ENCODE results near the gene GDE1. TPM values are rescaled to one million over a fixed set of nuclear protein-coding genes. Genes with fewer than 3 reads are reported as not detected.

GDE1 gene
- total and polyA plus RNA-seq, 2 donors (not counting 1 experiment from before 2014, with no cell fraction given): 74.3 to 91.3 TPM

DNA sequence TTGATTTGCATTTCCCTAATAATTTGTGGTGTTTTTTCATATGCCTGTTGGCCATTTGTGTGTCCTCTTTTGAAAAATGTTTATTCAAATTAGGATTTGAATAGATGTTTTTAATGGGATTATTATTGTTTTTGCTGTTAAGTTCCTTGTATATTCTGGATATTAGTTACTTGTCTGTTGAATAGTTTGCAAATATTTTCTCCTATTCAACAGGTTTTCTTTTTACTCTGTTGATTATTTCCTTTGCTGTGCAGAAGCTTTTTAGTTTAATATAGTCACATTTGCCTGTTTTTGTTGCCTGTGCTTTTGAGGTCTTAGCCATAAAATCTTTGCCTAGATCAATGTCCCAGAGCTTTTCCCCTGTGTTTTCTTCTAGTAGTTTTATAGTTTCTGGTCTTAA is 9.6 kb downstream of the GDE1 start:
- no peaks in the 10 kb centered on the region for H4K20me1 ChIP-seq (ENCODE audit: control insufficient read depth, extremely low read depth, insufficient read depth, low read length)
- no peaks in the 10 kb centered on the region for H3K79me2 ChIP-seq (ENCODE audit: control insufficient read depth, insufficient read depth, low read length)
- TF ChIP-seq, protein P1, sequence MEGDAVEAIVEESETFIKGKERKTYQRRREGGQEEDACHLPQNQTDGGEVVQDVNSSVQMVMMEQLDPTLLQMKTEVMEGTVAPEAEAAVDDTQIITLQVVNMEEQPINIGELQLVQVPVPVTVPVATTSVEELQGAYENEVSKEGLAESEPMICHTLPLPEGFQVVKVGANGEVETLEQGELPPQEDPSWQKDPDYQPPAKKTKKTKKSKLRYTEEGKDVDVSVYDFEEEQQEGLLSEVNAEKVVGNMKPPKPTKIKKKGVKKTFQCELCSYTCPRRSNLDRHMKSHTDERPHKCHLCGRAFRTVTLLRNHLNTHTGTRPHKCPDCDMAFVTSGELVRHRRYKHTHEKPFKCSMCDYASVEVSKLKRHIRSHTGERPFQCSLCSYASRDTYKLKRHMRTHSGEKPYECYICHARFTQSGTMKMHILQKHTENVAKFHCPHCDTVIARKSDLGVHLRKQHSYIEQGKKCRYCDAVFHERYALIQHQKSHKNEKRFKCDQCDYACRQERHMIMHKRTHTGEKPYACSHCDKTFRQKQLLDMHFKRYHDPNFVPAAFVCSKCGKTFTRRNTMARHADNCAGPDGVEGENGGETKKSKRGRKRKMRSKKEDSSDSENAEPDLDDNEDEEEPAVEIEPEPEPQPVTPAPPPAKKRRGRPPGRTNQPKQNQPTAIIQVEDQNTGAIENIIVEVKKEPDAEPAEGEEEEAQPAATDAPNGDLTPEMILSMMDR (conservative IDR thresholded peaks at IDR 0.05 in 1 of 2, IDR thresholded peaks at IDR 0.05 in 1 of 2; ENCODE audit: low read depth in 1 of 2, low read length in 2 of 2): no peak
- TF ChIP-seq EZH2 (IDR thresholded peaks at IDR 0.05; ENCODE audit: low read length, missing control alignments): no peak
- H3K27ac ChIP-seq (ENCODE audit: insufficient read depth, low read length): no peak overlapping the region
- no peaks in the 10 kb centered on the region for H3K36me3 ChIP-seq (ENCODE audit: control insufficient read depth, insufficient read depth, low read length)
- no peak overlapping the region for H3K9ac ChIP-seq (ENCODE audit: insufficient read depth, low read length)
- no peak for DNase-seq (ENCODE audit: low read depth in 2 of 2)
- no peaks in the 10 kb centered on the region for H3K27me3 ChIP-seq (ENCODE audit: control insufficient read depth, insufficient read depth, low read length)
- no peaks in the 10 kb centered on the region for H3K9me3 ChIP-seq (ENCODE audit: control insufficient read depth, insufficient read depth, low read depth, low read length)
- H2AFZ ChIP-seq (ENCODE audit: low read length): no peak overlapping the region
- H3K4me2 ChIP-seq (ENCODE audit: extremely low read depth, insufficient read depth, low read length): no peak overlapping the region
- no peak overlapping the region for H3K4me3 ChIP-seq (replicated peaks in 1 of 4; ENCODE audit: control extremely low read depth in 1 of 4, insufficient read depth in 1 of 4, low read depth in 3 of 4, low read length in 4 of 4)
- H3K4me1 ChIP-seq (ENCODE audit: control insufficient read depth, extremely low read depth, insufficient read depth, low read length): no peaks in the 10 kb centered on the region

DNA sequence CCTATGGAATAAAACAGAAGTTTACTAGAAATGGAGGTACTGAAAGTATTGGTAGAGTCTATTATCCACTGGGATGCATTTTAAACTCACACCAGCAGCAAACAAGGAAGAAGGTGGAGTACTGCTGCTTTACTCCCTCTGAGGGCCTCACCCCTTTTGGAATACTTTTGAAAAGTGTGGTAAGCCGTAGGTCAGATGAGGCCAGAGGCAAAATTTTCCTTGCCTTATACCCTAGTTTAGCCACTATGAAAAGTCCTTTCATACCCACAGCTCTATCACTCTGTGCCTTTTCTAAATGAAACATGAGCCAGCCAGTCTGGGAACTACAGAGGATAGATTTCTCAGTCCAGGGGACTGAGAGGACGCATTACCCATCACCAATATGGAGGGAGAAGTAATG is 14.0 kb downstream of the GDE1 start:
- Histone ChIP-seq H3K4me2 (ENCODE audit: extremely low read depth, insufficient read depth, low read length) (no peak overlapping the region), H3K4me3 (replicated peaks in 1 of 4; ENCODE audit: control extremely low read depth in 1 of 4, insufficient read depth in 1 of 4, low read depth in 3 of 4, low read length in 4 of 4) (no peak overlapping the region), H3K27ac (ENCODE audit: insufficient read depth, low read length) (no peak overlapping the region), H2AFZ (ENCODE audit: low read length) (no peak overlapping the region), H3K9ac (ENCODE audit: insufficient read depth, low read length) (no peak overlapping the region), H4K20me1 (ENCODE audit: control insufficient read depth, extremely low read depth, insufficient read depth, low read length) (no peaks in the 10 kb centered on the region), H3K36me3 (ENCODE audit: control insufficient read depth, insufficient read depth, low read length) (peaks cover 4% of the 10 kb centered on the region), H3K9me3 (ENCODE audit: control insufficient read depth, insufficient read depth, low read depth, low read length) (no peaks in the 10 kb centered on the region), H3K4me1 (ENCODE audit: control insufficient read depth, extremely low read depth, insufficient read depth, low read length) (no peaks in the 10 kb centered on the region), H3K27me3 (ENCODE audit: control insufficient read depth, insufficient read depth, low read length) (no peaks in the 10 kb centered on the region), H3K79me2 (ENCODE audit: control insufficient read depth, insufficient read depth, low read length) (no peaks in the 10 kb centered on the region)
- TF ChIP-seq EZH2 (IDR thresholded peaks at IDR 0.05; ENCODE audit: low read length, missing control alignments): no peak
- TF ChIP-seq, protein P1 (conservative IDR thresholded peaks at IDR 0.05 in 1 of 2, IDR thresholded peaks at IDR 0.05 in 1 of 2; ENCODE audit: low read depth in 1 of 2, low read length in 2 of 2): no peak
- no peak for DNase-seq (ENCODE audit: low read depth in 2 of 2)

DNA sequence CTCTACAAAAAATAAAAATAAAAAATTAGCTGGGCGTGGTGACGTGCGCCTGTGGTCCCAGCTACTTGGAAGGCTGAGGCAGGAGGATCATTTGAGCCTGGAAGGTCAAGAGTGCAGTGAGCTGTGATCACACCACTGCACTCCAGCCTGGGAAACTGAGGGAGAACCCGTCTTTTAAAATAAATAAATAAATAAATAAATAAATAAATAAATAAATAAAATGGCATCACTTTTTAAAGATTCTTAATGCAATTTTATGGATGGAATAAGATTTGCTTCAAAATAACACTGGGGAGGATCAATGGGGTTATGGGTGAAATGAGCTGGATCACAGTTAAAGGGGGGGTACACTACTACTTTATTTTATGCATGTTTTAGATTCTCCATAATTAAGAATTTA is 14.9 kb downstream of the GDE1 start:
- TF ChIP-seq EZH2 (IDR thresholded peaks at IDR 0.05; ENCODE audit: low read length, missing control alignments): no peak
- TF ChIP-seq, protein P1 (conservative IDR thresholded peaks at IDR 0.05 in 1 of 2, IDR thresholded peaks at IDR 0.05 in 1 of 2; ENCODE audit: low read depth in 1 of 2, low read length in 2 of 2): no peak
- DNase-seq (ENCODE audit: low read depth in 2 of 2): no peak
- H3K27me3 ChIP-seq (ENCODE audit: control insufficient read depth, insufficient read depth, low read length): no peaks in the 10 kb centered on the region

More for the DNA sequence above, 14.9 kb downstream of the GDE1 start:
- Histone ChIP-seq H3K4me1 (ENCODE audit: control insufficient read depth, extremely low read depth, insufficient read depth, low read length) (no peaks in the 10 kb centered on the region), H3K4me3 (replicated peaks in 1 of 4; ENCODE audit: control extremely low read depth in 1 of 4, insufficient read depth in 1 of 4, low read depth in 3 of 4, low read length in 4 of 4) (no peak overlapping the region), H4K20me1 (ENCODE audit: control insufficient read depth, extremely low read depth, insufficient read depth, low read length) (no peaks in the 10 kb centered on the region), H3K9me3 (ENCODE audit: control insufficient read depth, insufficient read depth, low read depth, low read length) (no peaks in the 10 kb centered on the region), H2AFZ (ENCODE audit: low read length) (no peak overlapping the region), H3K79me2 (ENCODE audit: control insufficient read depth, insufficient read depth, low read length) (no peaks in the 10 kb centered on the region), H3K9ac (ENCODE audit: insufficient read depth, low read length) (no peak overlapping the region), H3K27ac (ENCODE audit: insufficient read depth, low read length) (no peak overlapping the region), H3K4me2 (ENCODE audit: extremely low read depth, insufficient read depth, low read length) (no peak overlapping the region), H3K36me3 (ENCODE audit: control insufficient read depth, insufficient read depth, low read length) (peaks cover 6% of the 10 kb centered on the region)

All from fibroblast of lung (primary cell).